Bronchial epithelial cell (primary cell): ENCODE measurements around the gene NACC1. TPM values are rescaled to one million over a fixed set of nuclear protein-coding genes. Genes with fewer than 3 reads are reported as not detected.
"Not testable (repeated sequence)": the region's sequence is repeated elsewhere in the genome, so short reads cannot be mapped to it uniquely, and the experiment has no call there.

Experiments used
- DNase-seq: peaks from one replicate; pipeline ENCODE4 v3.0.0-alpha.2; 2010; ENCODE audit warnings: low read depth
- FAIRE-seq: peaks from 2 replicates; lab custom pipeline; 2011; peaks lifted over from hg19 to GRCh38; lab: Jason Lieb, UNC
- H3K27me3 ChIP-seq: 2 replicates; pipeline ENCODE4 v1.5.1; 2011; ENCODE audit warnings: low read length; ENCODE audit not compliant: control insufficient read depth, insufficient read depth
- H3K36me3 ChIP-seq: 2 replicates; pipeline ENCODE4 v1.5.1; 2011; ENCODE audit warnings: low read length; ENCODE audit not compliant: control insufficient read depth, insufficient read depth
- H3K4me3 ChIP-seq: 2 replicates; pipeline ENCODE4 v1.5.1; 2011; ENCODE audit warnings: mild to moderate bottlenecking, low read depth, low read length, control low read depth
- CTCF ChIP-seq: IDR thresholded peaks from 2 replicates; pipeline ENCODE4 v1.5.1; 2011; ENCODE audit warnings: mild to moderate bottlenecking, moderate library complexity, low read length, control low read depth, inconsistent platforms; ENCODE audit not compliant: insufficient read depth, severe bottlenecking
- total RNA-seq: library from RNA; depleted of rRNA; stranded (reverse); fragments of >200 nt; gene quantifications from 2 replicates; pipeline ENCODE4 v1.2.1, GENCODE V29; 2014

Gene NACC1
- total RNA-seq, 1 donor from 2014 or later: 20.3 TPM

GRCh38 chr19:13162724-13163608 is 44.9 kb downstream of the NACC1 start:
- FAIRE-seq (no peak), DNase-seq (peak; percentile 96)
- TF ChIP-seq CTCF: no peak
- Histone ChIP-seq H3K36me3 (no peaks in the 10 kb centered on the region), H3K27me3 (no peaks in the 10 kb centered on the region), H3K4me3 (peak overlapping the region; percentile 24)

- FAIRE-seq (no peak), DNase-seq (no peak)
- Histone ChIP-seq H3K4me3 (peak overlapping the region; percentile 19), H3K27me3 (no peaks in the 10 kb centered on the region), H3K36me3 (no peaks in the 10 kb centered on the region)
- TF ChIP-seq CTCF: no peak
Measured at GRCh38 chr19:13163609-13164342, 45.7 kb downstream of the NACC1 start.

GRCh38 chr19:13164343-13165161 is 46.5 kb downstream of the NACC1 start:
- no peak for FAIRE-seq
- peak; percentile 84 for DNase-seq
- TF ChIP-seq CTCF: no peak

GRCh38 chr19:13165162-13165997 is 47.3 kb downstream of the NACC1 start:
- no peak for DNase-seq
- no peak for FAIRE-seq
- H3K4me3 ChIP-seq: no peak overlapping the region

More at GRCh38 chr19:13164343-13165161, 46.5 kb downstream of the NACC1 start:
- Histone ChIP-seq H3K36me3 (no peaks in the 10 kb centered on the region), H3K4me3 (peak overlapping the region; percentile 7), H3K27me3 (no peaks in the 10 kb centered on the region)

GRCh38 chr19:13166151-13166550 is 48.1 kb downstream of the NACC1 start:
- DNase-seq, FAIRE-seq, H3K27me3 ChIP-seq, H3K4me3 ChIP-seq, H3K36me3 ChIP-seq: not testable (repeated sequence)

More at GRCh38 chr19:13165162-13165997, 47.3 kb downstream of the NACC1 start:
- TF ChIP-seq CTCF: no peak
- H3K27me3 ChIP-seq: no peaks in the 10 kb centered on the region
- H3K36me3 ChIP-seq: no peaks in the 10 kb centered on the region
